Activated T-cell treated with anti-CD3 and anti-CD28 coated beads, Interleukin-2, amount 50 U/mL, for 72 hours (primary cell): ENCODE measurements around the gene GPR89A. TPM values are rescaled to one million over a fixed set of nuclear protein-coding genes. Genes with fewer than 3 reads are reported as not detected.

Experiments used
- ATAC-seq, 2 donors: fragments of 150-1000 bp; cut with Tn5 transposase; replicated peaks in 1 of 2; 2 replicates each; pipeline ENCODE4 v1.10.0; 2021; ENCODE audit warnings: moderate library complexity in 2 of 2, mild to moderate bottlenecking in 1 of 2
- DNase-seq, 2 donors: peaks; one replicate each; pipeline ENCODE4 v3.0.0; 2021 to 2022; ENCODE audit warnings: mixed read lengths in 1 of 2
- H3K27ac Mint-ChIP-seq: one replicate; pipeline ENCODE4 v1.8.0; 2022; ENCODE audit warnings: mild to moderate bottlenecking, moderate library complexity, mixed read lengths
- H3K27me3 Mint-ChIP-seq: one replicate; pipeline ENCODE4 v1.8.0; 2022; ENCODE audit warnings: low read depth, mixed read lengths
- H3K36me3 Mint-ChIP-seq, 2 donors: one replicate each; pipeline ENCODE4 v1.8.0; 2022; ENCODE audit warnings: mixed read lengths in 2 of 2, mild to moderate bottlenecking in 1 of 2; ENCODE audit not compliant: insufficient read depth in 2 of 2
- H3K4me1 Mint-ChIP-seq: one replicate; pipeline ENCODE4 v1.8.0; 2022; ENCODE audit warnings: low read depth, mixed read lengths
- H3K4me3 Mint-ChIP-seq, 2 donors: one replicate each; pipeline ENCODE4 v1.8.0; 2022; ENCODE audit warnings: mild to moderate bottlenecking in 2 of 2, mixed read lengths in 2 of 2, moderate library complexity in 2 of 2
- H3K9me3 Mint-ChIP-seq, 2 donors: one replicate each; pipeline ENCODE4 v1.8.0; 2022; ENCODE audit warnings: mixed read lengths in 2 of 2
- total RNA-seq, 2 donors: library from RNA; stranded (reverse); gene quantifications; one replicate each; pipeline ENCODE4 v1.2.3, GENCODE V29; 2022

The GPR89A gene
- total RNA-seq, 2 donors from 2014 or later, result 27.8 to 28.2 TPM

GRCh38 chr1:145692785-145693443, 85.1 kb downstream of the GPR89A start:
- no peak overlapping the region for H3K4me3 Mint-ChIP-seq
- no peaks in the 10 kb centered on the region for H3K27me3 Mint-ChIP-seq
- H3K27ac Mint-ChIP-seq, result no peak overlapping the region

GRCh38 chr1:145695821-145696629, 88.2 kb downstream of the GPR89A start:
- H3K4me1 Mint-ChIP-seq, result peaks cover 2% of the 10 kb centered on the region
- H3K27ac Mint-ChIP-seq, result no peak overlapping the region
- H3K36me3 Mint-ChIP-seq, result no peaks in the 10 kb centered on the region
- ATAC-seq, result no peak
- H3K4me3 Mint-ChIP-seq, result no peak overlapping the region
- no peaks in the 10 kb centered on the region for H3K27me3 Mint-ChIP-seq
- no peak for DNase-seq
- H3K9me3 Mint-ChIP-seq, result no peaks in the 10 kb centered on the region

More at GRCh38 chr1:145692785-145693443, 85.1 kb downstream of the GPR89A start:
- no peaks in the 10 kb centered on the region for H3K9me3 Mint-ChIP-seq
- H3K36me3 Mint-ChIP-seq, result no peaks in the 10 kb centered on the region
- DNase-seq (no peak), ATAC-seq (no peak)
- H3K4me1 Mint-ChIP-seq, result peaks cover 30% of the 10 kb centered on the region

DNA sequence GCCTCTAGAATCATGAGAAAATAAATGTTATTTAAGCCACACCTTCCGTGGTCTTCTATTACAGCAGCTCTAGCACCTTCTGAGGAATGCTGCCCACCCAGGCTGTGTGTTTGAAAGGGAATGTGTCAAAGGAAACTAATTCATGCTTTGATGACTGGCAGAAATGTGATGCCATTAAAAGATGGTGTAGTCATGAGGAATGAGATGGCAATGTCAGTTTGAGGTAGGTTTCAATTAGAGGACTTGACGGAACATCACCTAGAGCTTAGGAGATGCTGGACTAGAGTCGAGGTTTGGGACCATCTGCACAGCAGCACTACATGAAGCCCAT, 88.8 kb downstream of the GPR89A start:
- DNase-seq, result no peak
- H3K36me3 Mint-ChIP-seq, result no peaks in the 10 kb centered on the region
- no peak overlapping the region for H3K4me3 Mint-ChIP-seq
- ATAC-seq, result no peak
- H3K27ac Mint-ChIP-seq, result no peak overlapping the region
- H3K9me3 Mint-ChIP-seq, result no peaks in the 10 kb centered on the region
- no peaks in the 10 kb centered on the region for H3K4me1 Mint-ChIP-seq
- H3K27me3 Mint-ChIP-seq, result no peaks in the 10 kb centered on the region

GRCh38 chr1:145701306-145701862, 93.6 kb downstream of the GPR89A start:
- H3K4me1 Mint-ChIP-seq, result no peaks in the 10 kb centered on the region
- H3K4me3 Mint-ChIP-seq, result no peak overlapping the region

GRCh38 chr1:145702052-145702451, 94.3 kb downstream of the GPR89A start:
- DNase-seq (no peak), ATAC-seq (no peak)
- H3K36me3 Mint-ChIP-seq, result no peaks in the 10 kb centered on the region

More at GRCh38 chr1:145701306-145701862, 93.6 kb downstream of the GPR89A start:
- H3K9me3 Mint-ChIP-seq, result no peaks in the 10 kb centered on the region
- no peak overlapping the region for H3K27ac Mint-ChIP-seq
- H3K27me3 Mint-ChIP-seq, result no peaks in the 10 kb centered on the region
- no peaks in the 10 kb centered on the region for H3K36me3 Mint-ChIP-seq
- ATAC-seq (no peak), DNase-seq (no peak)

DNA sequence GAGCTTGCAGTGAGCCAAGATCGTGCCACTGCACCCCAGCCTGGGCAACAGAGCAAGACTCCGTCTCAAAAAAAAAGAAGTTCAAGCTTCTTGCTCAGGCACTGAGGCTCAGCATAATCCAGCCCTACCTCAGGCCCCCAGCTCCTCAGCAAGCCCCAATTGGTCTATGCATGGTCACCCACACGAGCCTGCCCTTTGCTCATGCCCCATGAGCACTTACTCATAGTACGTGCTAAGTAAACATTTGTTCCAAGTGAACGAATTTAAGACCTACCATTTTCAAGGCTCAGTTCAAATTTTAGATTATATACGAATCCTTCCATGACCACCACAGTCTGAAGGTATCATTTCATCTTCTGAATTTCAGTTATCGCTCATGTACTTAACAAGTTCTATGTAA, 95.0 kb downstream of the GPR89A start:
- Mint-ChIP-seq H3K27me3 (no peaks in the 10 kb centered on the region), H3K36me3 (no peaks in the 10 kb centered on the region), H3K4me1 (no peaks in the 10 kb centered on the region), H3K4me3 (no peak overlapping the region), H3K9me3 (no peaks in the 10 kb centered on the region), H3K27ac (no peak overlapping the region)
- DNase-seq, result no peak
- no peak for ATAC-seq

More at GRCh38 chr1:145702052-145702451, 94.3 kb downstream of the GPR89A start:
- Mint-ChIP-seq H3K27me3 (no peaks in the 10 kb centered on the region), H3K27ac (no peak overlapping the region), H3K4me1 (no peaks in the 10 kb centered on the region), H3K4me3 (no peak overlapping the region), H3K9me3 (no peaks in the 10 kb centered on the region)

- ATAC-seq, result no peak
- H3K9me3 Mint-ChIP-seq, result no peaks in the 10 kb centered on the region
- H3K4me1 Mint-ChIP-seq, result no peaks in the 10 kb centered on the region
- H3K4me3 Mint-ChIP-seq, result no peak overlapping the region
- no peak overlapping the region for H3K27ac Mint-ChIP-seq
- no peak for DNase-seq
- no peaks in the 10 kb centered on the region for H3K36me3 Mint-ChIP-seq
- H3K27me3 Mint-ChIP-seq, result no peaks in the 10 kb centered on the region
Measured at GRCh38 chr1:145705622-145706021, 97.8 kb downstream of the GPR89A start.

DNA sequence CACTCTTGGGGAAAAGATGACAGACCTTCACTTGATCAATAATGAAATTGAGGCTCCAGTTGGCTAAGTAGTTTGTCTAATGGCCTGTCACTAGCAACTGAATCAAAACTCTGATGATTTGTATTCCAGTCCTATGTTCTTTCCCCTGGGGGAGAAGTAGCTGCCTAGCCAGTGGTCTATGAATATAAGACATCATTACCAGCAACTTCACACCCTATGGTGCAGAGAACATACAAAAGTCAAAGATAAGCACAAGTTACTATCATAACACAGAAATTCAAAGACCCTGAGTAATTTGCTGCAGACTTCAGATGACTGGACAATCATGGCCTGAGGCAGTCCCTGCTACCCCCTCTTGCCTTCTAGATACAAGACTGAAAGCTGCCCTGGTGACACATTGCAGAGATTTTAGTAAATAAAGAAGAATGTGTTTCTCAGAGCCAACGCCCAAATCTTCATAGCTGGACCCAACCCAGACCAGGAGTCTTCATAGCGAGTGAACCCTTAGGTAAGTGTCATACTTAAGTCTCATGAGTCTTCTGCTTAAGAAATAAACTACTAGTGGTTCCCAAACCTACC, 98.4 kb downstream of the GPR89A start:
- H3K4me1 Mint-ChIP-seq, result no peaks in the 10 kb centered on the region
- H3K27ac Mint-ChIP-seq, result no peak overlapping the region
- DNase-seq (no peak), ATAC-seq (no peak)
- no peaks in the 10 kb centered on the region for H3K9me3 Mint-ChIP-seq
- H3K4me3 Mint-ChIP-seq, result no peak overlapping the region
- no peaks in the 10 kb centered on the region for H3K27me3 Mint-ChIP-seq
- H3K36me3 Mint-ChIP-seq, result no peaks in the 10 kb centered on the region

DNA sequence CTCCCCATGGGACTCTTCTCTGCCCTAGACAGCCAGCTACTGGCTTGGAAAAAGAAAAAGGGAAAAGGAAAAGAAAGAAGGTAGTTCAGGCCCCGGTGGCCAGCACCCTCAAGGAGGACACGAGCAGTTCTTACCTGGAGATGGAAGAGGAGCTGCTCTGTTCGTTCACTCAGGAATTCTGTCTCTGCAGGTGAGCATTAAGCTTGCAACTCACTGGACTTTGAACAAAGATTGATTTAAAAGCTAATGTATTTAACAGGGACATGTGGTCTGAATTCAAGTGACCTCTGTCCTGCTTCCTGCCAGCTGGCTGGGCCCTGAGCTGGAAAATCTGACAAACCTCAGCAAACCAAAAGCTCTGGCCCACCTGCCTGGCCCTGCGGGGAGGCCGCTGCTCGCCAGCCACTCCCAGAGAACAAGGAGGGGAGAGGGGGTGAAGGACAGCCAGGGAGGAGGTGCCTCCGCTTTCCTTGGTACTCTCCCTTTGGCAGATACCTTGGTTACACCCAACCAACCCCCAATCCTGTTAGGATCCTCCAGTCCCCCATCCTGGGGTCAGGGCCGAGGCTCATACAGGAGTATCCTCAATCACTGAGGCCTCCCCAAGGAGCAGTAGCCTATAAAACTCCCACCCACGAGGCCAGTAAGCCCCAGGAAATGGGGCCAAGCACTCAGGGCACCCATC, 99.5 kb downstream of the GPR89A start, which contains the start of gene PDZK1:
TSS of gene PDZK1 (minus strand) at position 186 of the 685 bp plus-strand sequence. CDS start 19,347 bp downstream, outside the sequence.
- Mint-ChIP-seq H3K4me1 (no peaks in the 10 kb centered on the region), H3K4me3 (no peak within 1 kb of the TSS), H3K36me3 (no peaks in the 10 kb centered on the region), H3K27ac (no peak within 1 kb of the TSS), H3K27me3 (no peaks in the 10 kb centered on the region), H3K9me3 (no peaks in the 10 kb centered on the region)
- DNase-seq (no peak), ATAC-seq (no peak)

DNA sequence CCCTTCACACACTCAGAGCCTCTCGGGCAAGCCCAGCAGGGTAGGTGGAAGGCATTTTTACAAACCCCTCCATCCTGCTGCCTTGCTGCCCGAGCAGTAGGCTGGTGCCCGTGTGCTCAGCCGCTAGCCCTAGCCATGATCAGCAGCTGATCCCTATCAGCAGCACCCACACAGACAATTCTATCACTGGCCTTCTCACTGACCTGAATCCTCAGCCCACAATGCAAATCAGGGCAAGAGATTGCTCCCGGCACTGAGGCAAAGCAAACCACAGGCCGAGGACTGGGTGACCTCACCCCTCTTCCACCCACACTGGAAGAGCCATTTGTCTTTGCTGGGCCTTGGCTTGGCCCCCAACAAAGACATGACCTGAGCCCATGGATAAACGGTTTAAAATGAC, 100.3 kb downstream of the GPR89A start:
- no peaks in the 10 kb centered on the region for H3K27me3 Mint-ChIP-seq
- H3K4me3 Mint-ChIP-seq, result no peak overlapping the region
- DNase-seq (no peak), ATAC-seq (no peak)
- H3K27ac Mint-ChIP-seq, result no peak overlapping the region
- H3K36me3 Mint-ChIP-seq, result no peaks in the 10 kb centered on the region
- H3K9me3 Mint-ChIP-seq, result no peaks in the 10 kb centered on the region
- no peaks in the 10 kb centered on the region for H3K4me1 Mint-ChIP-seq

DNA sequence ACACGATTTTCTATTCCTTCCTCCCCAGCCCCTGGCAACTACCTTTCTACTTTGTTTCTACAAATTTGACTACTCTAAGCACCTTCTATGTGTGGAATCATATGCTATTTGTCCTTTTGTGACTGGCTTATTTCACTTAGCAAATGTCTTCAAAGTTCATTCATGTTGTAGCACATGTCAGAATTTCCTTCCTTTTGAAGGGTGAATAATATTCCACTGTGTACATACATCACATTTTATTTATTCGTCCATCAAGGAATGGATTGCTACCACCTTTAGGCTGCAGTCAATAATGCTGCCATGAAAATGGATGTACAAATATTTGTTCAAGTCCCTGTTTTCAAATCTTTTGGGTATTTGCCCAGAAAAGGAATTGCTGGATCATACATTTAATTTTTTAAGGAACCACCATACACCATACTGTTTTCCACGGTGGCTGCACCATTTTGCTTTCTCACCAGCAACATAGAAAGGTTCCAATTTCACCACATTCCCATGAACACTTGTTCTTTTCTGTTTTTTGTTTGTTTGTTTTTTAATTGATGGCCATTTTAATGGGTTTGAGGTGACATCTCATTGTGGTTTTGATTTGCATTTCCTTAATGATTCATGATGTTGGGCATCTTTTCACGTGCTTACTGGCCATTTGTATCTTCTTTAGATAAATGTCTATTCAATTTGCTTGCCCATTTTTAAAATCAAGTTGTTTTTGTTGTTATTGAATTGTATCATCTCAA, 102.7 kb downstream of the GPR89A start:
- ATAC-seq, result no peak
- no peak overlapping the region for H3K4me3 Mint-ChIP-seq
- H3K9me3 Mint-ChIP-seq, result no peaks in the 10 kb centered on the region
- H3K4me1 Mint-ChIP-seq, result no peaks in the 10 kb centered on the region
- H3K36me3 Mint-ChIP-seq, result no peaks in the 10 kb centered on the region
- H3K27me3 Mint-ChIP-seq, result no peaks in the 10 kb centered on the region
- DNase-seq, result no peak
- no peak overlapping the region for H3K27ac Mint-ChIP-seq

DNA sequence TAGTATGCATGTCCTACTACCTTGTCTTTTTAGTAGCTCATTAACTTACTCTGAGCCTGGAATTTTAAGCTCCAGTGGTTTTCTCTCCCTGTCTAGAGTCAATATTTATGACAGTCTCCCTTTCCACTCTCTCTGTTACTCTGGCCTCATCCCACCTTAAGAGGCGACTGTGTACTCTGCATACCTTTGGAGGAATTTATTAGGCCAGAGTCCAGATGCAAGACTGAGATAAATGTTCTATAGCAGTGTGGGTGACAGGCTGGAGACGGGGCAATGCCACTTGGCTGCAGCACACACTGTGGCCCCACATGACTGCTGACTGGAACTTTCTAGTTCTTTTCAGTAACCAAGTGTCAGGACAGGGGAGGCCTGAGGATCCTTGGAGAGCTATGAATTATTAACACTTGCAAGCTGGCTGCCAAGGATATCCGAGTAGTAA, 103.4 kb downstream of the GPR89A start:
- Mint-ChIP-seq H3K4me3 (no peak overlapping the region), H3K9me3 (no peaks in the 10 kb centered on the region), H3K27me3 (no peaks in the 10 kb centered on the region), H3K4me1 (no peaks in the 10 kb centered on the region), H3K27ac (no peak overlapping the region), H3K36me3 (no peaks in the 10 kb centered on the region)
- ATAC-seq (no peak), DNase-seq (no peak)
